Endothelial cell of umbilical vein (primary cell): ENCODE data around the gene SLC15A3. TPM values are rescaled to one million over a fixed set of nuclear protein-coding genes. Genes with fewer than 3 reads are reported as not detected.

Experiments
- BruUV-seq: library from RNA; stranded (reverse); fragments of 400-500 nt; replicated peaks from 2 replicates; lab custom pipeline; 2021; lab: Mats Ljungman, UMichigan
- CTCF ChIA-PET: fragments of 300-600, 350-600 bp; sonication (Branson Sonifier 250); formaldehyde crosslinking; loops from one replicate; lab custom pipeline; 2021; ENCODE audit warnings: antibody characterized with exemption, inconsistent platforms; lab: Charles Lee
- POLR2A ChIA-PET: fragments of 300-600, 350-600 bp; sonication (Branson Sonifier 250); formaldehyde crosslinking; loops from one replicate; lab custom pipeline; 2021; ENCODE audit warnings: antibody characterized with exemption, inconsistent platforms; lab: Charles Lee
- DNase-seq: peaks from one replicate; pipeline ENCODE4 v3.0.0-alpha.2; 2011; ENCODE audit warnings: low read depth, low spot score
- FAIRE-seq: peaks from 2 replicates; lab custom pipeline; 2011; peaks lifted over from hg19 to GRCh38; lab: Jason Lieb, UNC
- H2AFZ ChIP-seq: 2 replicates; pipeline ENCODE4 v1.6.0; 2012; ENCODE audit warnings: low read depth, low read length, control low read depth, inconsistent platforms
- H3K27ac ChIP-seq: 2 replicates; pipeline ENCODE4 v1.5.1; 2011; ENCODE audit warnings: low read depth, mild to moderate bottlenecking, control low read depth, low read length, moderate library complexity; ENCODE audit not compliant: insufficient read depth
- H3K27me3 ChIP-seq, 2 experiments: 2 replicates each; pipeline versions ENCODE4 v1.6.0 to v1.6.1; 2011; ENCODE audit warnings: low read length in 2 of 2, mixed read lengths in 1 of 2; ENCODE audit not compliant: control insufficient read depth in 2 of 2, insufficient read depth in 2 of 2
- H3K36me3 ChIP-seq, 2 experiments: 2 replicates in 1 of 2; 3 replicates in 1 of 2; pipeline ENCODE4 v1.5.1; 2011; ENCODE audit warnings: low read length in 2 of 2, mild to moderate bottlenecking in 1 of 2, moderate library complexity in 1 of 2; ENCODE audit not compliant: control insufficient read depth in 2 of 2, insufficient read depth in 2 of 2; ENCODE audit errors: extremely low read depth in 1 of 2
- H3K4me1 ChIP-seq: 3 replicates; pipeline ENCODE4 v1.5.1; 2011; ENCODE audit warnings: mild to moderate bottlenecking, low read length; ENCODE audit not compliant: control insufficient read depth, insufficient read depth; ENCODE audit errors: extremely low read depth
- H3K4me2 ChIP-seq: 2 replicates; pipeline ENCODE4 v1.6.1; 2011; ENCODE audit warnings: low read length, control low read depth, mixed read lengths; ENCODE audit not compliant: insufficient read depth
- H3K4me3 ChIP-seq, 3 experiments: fragments of 200-600 bp in 1 of 3; sonication (generic), shearing (Covaris generic) in 1 of 3; replicated peaks in 1 of 3; 2 replicates each; pipeline ENCODE4 v1.5.1; 2011 to 2016; ENCODE audit warnings: control low read depth in 3 of 3, low read length in 3 of 3, mild to moderate bottlenecking in 2 of 3, inconsistent platforms in 1 of 3, low read depth in 1 of 3, moderate library complexity in 1 of 3; ENCODE audit not compliant: insufficient read depth in 1 of 3
- H3K79me2 ChIP-seq: 2 replicates; pipeline ENCODE4 v1.6.0; 2012; ENCODE audit warnings: low read length, inconsistent platforms; ENCODE audit not compliant: control insufficient read depth, insufficient read depth
- H3K9ac ChIP-seq: replicated peaks from 2 replicates; pipeline ENCODE3; 2011; ENCODE audit warnings: low read length, control low read depth; ENCODE audit not compliant: insufficient read depth; ENCODE audit errors: extremely low read depth
- H3K9me1 ChIP-seq: replicated peaks from 3 replicates; pipeline ENCODE4 v1.6.0; 2011; ENCODE audit warnings: mild to moderate bottlenecking, low read length; ENCODE audit not compliant: control insufficient read depth, insufficient read depth; ENCODE audit errors: extremely low read depth
- H3K9me3 ChIP-seq: replicated peaks from 2 replicates; pipeline ENCODE4 v1.5.1; 2012; ENCODE audit warnings: low read length, inconsistent platforms; ENCODE audit not compliant: control insufficient read depth, insufficient read depth
- H4K20me1 ChIP-seq: replicated peaks from 2 replicates; pipeline ENCODE3; 2011; ENCODE audit warnings: mild to moderate bottlenecking, low read length; ENCODE audit not compliant: control insufficient read depth, insufficient read depth; ENCODE audit errors: extremely low read depth
- EZH2 ChIP-seq: IDR thresholded peaks from 2 replicates; pipeline ENCODE4 v1.6.1; 2012; ENCODE audit warnings: borderline replicate concordance, low read depth, mild to moderate bottlenecking, moderate library complexity, low read length, inconsistent platforms; ENCODE audit not compliant: severe bottlenecking
- GATA2 ChIP-seq: IDR thresholded peaks from 2 replicates; pipeline ENCODE4 v1.7.0; 2011; ENCODE audit warnings: low read depth, mild to moderate bottlenecking, moderate library complexity, mixed read lengths, low read length; ENCODE audit not compliant: insufficient read length, insufficient read depth
- JUN ChIP-seq: IDR thresholded peaks from 2 replicates; pipeline ENCODE4 v1.6.1; 2011; ENCODE audit warnings: borderline replicate concordance, low read depth; ENCODE audit not compliant: insufficient read length, insufficient read depth
- MYC ChIP-seq: IDR thresholded peaks from one replicate; pipeline ENCODE4 v1.6.1; 2011; ENCODE audit warnings: mild to moderate bottlenecking, low read depth, low read length
- POLR2A ChIP-seq: IDR thresholded peaks from 2 replicates; pipeline ENCODE4 v1.6.1; 2012; ENCODE audit warnings: low read depth, mild to moderate bottlenecking, control low read depth, low read length
- POLR2AphosphoS5 ChIP-seq: IDR thresholded peaks from 2 replicates; pipeline ENCODE4 v1.6.1; 2012; ENCODE audit warnings: low read depth, mild to moderate bottlenecking, control low read depth, low read length, moderate library complexity; ENCODE audit not compliant: insufficient read depth
- dilution Hi-C: fragments of 300-500 bp; cut with MboI; formaldehyde crosslinking; loops from one replicate; pipeline ENCODE4 v1.15.0; 2019; ENCODE audit warnings: low sequenced_read_pairs; ENCODE audit not compliant: extremely low pct_ligation_motif_present
- intact Hi-C: fragments of 100-400 bp; cut with micrococcal nuclease; formaldehyde crosslinking; loops from one replicate; pipeline ENCODE4 v1.10.0; 2022
- polyA plus RNA-seq, 4 experiments: library from polyadenylated mRNA; depleted of rRNA in 3 of 4; stranded (reverse) in 3 of 4; unstranded in 1 of 4; fragments of >200 nt; gene quantifications; 2 replicates each; pipeline versions ENCODE4 v1.2.1 to v1.2.3, GENCODE V29; 2011 to 2012; ENCODE audit warnings: missing spikeins in 1 of 4
- total RNA-seq: library from RNA; stranded (reverse); gene quantifications from 2 replicates; pipeline ENCODE4 v1.2.3, GENCODE V29; 2021
- TF ChIP-seq, protein P1 (sequence below), 2 donors: IDR thresholded peaks; 1 replicate in 1 of 2; 2 replicates in 1 of 2; pipeline ENCODE4 v1.5.1; 2011; ENCODE audit warnings: low read length in 2 of 2, mild to moderate bottlenecking in 2 of 2, moderate library complexity in 2 of 2, control low read depth in 1 of 2, inconsistent platforms in 1 of 2, low read depth in 1 of 2; ENCODE audit not compliant: insufficient read depth in 1 of 2; ENCODE audit errors: extremely low read depth in 1 of 2
- TF ChIP-seq, protein P2 (sequence below): IDR thresholded peaks from 2 replicates; pipeline ENCODE4 v1.6.1; 2011; ENCODE audit not compliant: insufficient read depth, insufficient read length

SLC15A3 gene
- total and polyA plus RNA-seq, 2 donors (not counting 3 experiments of a cell fraction or from before 2014, with no cell fraction given): 3.3 to 4.4 TPM

DNA sequence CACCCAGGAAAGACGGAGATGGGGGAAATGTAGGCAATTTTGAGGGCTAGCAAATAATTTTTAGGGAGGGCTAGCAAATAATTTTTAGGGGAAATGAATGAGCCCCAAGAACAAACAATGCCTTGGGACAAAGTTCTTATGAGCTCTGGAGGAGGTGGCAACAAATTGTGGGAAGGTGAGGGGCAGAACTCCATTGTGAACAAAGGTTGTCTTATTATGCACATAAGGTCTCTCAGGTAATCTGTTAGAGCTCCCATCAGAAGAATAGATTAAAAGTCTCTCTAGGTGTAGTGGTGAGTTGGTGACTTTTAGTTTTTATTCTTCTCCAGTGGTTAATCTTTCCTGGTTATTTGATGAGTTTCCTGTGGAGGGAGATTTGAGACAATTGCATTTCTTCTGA lies 43.2 kb downstream of the SLC15A3 start:
- H2AFZ ChIP-seq: no peak overlapping the region
- intact Hi-C loops: no loop called here
- peaks cover 35% of the 10 kb centered on the region for H3K4me1 ChIP-seq
- H3K4me2 ChIP-seq: no peak overlapping the region
- peaks cover 24% of the 10 kb centered on the region for H3K79me2 ChIP-seq
- no peaks in the 10 kb centered on the region for H3K9me1 ChIP-seq
- TF ChIP-seq POLR2AphosphoS5 (no peak), MYC (no peak), GATA2 (no peak), JUN (no peak), POLR2A (no peak), EZH2 (no peak)
- TF ChIP-seq, protein P1, sequence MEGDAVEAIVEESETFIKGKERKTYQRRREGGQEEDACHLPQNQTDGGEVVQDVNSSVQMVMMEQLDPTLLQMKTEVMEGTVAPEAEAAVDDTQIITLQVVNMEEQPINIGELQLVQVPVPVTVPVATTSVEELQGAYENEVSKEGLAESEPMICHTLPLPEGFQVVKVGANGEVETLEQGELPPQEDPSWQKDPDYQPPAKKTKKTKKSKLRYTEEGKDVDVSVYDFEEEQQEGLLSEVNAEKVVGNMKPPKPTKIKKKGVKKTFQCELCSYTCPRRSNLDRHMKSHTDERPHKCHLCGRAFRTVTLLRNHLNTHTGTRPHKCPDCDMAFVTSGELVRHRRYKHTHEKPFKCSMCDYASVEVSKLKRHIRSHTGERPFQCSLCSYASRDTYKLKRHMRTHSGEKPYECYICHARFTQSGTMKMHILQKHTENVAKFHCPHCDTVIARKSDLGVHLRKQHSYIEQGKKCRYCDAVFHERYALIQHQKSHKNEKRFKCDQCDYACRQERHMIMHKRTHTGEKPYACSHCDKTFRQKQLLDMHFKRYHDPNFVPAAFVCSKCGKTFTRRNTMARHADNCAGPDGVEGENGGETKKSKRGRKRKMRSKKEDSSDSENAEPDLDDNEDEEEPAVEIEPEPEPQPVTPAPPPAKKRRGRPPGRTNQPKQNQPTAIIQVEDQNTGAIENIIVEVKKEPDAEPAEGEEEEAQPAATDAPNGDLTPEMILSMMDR (IDR thresholded peaks at IDR 0.05; ENCODE audit: extremely low read depth in 1 of 2, insufficient read depth in 1 of 2, low read depth in 1 of 2, low read length in 2 of 2): no peak
- TF ChIP-seq, protein P2, sequence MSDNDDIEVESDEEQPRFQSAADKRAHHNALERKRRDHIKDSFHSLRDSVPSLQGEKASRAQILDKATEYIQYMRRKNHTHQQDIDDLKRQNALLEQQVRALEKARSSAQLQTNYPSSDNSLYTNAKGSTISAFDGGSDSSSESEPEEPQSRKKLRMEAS: no peak
- no peak for FAIRE-seq
- dilution Hi-C loops: no loop called here
- POLR2A ChIA-PET: no interaction called here
- H4K20me1 ChIP-seq: no peaks in the 10 kb centered on the region
- BruUV-seq: no TSS peak
- H3K27me3 ChIP-seq: peaks cover 0 to 6% of the 10 kb centered on the region in 2 experiments
- H3K9ac ChIP-seq: no peak overlapping the region
- no peaks in the 10 kb centered on the region for H3K9me3 ChIP-seq
- H3K4me3 ChIP-seq: no peak overlapping the region
- no peaks in the 10 kb centered on the region for H3K36me3 ChIP-seq
- CTCF ChIA-PET: interaction anchor here (1.5 kb wide), 1 partner anchor 78 kb away, joined by 4 read pairs; no protein-coding TSS in a partner anchor
- no peak for DNase-seq
- no peak overlapping the region for H3K27ac ChIP-seq
